ENCODE data around the gene GATA2. TPM values are rescaled to one million over a fixed set of nuclear protein-coding genes. Genes with fewer than 3 reads are reported as not detected.

Gene GATA2
- total RNA-seq: 100 to 1,000 TPM in 1 of 3 donors, 1 to 10 TPM in 1, under 1 TPM in 1; 0.92 to 225 (median 8.4) TPM
- total RNA-seq (2013): 1.7 TPM

DNA sequence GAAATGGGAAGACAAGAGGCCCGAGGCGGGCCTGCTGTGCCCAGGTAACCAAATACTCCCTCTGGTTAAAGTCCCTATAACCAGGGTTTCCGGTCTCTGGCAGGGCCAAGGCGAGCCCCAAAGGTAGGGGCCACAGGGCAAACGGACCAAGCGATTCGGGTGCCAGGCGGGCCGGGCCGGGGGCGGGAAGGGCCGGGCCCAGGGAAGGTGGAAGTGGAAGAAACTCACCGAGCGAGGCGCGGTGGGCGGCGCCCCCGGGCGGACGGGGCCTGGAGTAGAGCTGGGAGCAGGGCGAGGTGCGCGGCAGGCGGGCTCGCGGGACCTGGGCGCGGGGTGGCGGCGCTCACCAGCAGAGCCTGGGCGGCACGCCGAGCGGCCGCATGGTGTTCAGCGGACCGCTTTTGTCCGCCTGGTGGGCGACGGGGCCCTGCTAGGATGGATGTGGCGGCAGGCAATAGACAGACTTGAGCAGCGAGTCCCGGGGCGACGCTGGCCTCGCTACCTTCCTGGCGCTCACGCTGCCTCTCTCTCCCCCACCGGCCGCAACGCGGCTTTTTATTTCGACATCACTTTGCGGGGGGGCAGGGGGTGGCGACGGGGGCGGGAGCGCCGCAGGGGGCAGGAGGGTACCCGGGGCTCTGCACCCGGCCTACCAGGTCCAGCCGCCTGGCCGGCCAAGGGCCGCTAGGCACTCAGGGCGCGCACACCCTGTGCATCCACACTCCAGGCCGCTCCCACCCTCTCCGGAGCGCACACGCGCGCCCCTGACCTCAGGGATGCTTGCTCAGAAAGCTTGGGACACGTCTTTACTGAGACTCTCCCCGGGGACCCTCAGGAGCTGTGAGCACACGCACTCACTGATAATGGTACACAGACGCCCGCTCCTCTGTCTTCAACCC is at the start of gene GATA2:
Gene GATA2 (minus strand): TSS at position 531 of the 899 bp plus-strand sequence. CDS start 6,170 bp downstream, outside the sequence.
- TF ChIP-seq, protein P1, sequence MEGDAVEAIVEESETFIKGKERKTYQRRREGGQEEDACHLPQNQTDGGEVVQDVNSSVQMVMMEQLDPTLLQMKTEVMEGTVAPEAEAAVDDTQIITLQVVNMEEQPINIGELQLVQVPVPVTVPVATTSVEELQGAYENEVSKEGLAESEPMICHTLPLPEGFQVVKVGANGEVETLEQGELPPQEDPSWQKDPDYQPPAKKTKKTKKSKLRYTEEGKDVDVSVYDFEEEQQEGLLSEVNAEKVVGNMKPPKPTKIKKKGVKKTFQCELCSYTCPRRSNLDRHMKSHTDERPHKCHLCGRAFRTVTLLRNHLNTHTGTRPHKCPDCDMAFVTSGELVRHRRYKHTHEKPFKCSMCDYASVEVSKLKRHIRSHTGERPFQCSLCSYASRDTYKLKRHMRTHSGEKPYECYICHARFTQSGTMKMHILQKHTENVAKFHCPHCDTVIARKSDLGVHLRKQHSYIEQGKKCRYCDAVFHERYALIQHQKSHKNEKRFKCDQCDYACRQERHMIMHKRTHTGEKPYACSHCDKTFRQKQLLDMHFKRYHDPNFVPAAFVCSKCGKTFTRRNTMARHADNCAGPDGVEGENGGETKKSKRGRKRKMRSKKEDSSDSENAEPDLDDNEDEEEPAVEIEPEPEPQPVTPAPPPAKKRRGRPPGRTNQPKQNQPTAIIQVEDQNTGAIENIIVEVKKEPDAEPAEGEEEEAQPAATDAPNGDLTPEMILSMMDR (IDR thresholded peaks at IDR 0.05): no peak
- H3K4me3 Mint-ChIP-seq: no peak within 1 kb of the TSS
- peaks cover 5 to 32% of the 10 kb centered on the region in 2 donors for H3K4me1 Mint-ChIP-seq
- H3K27me3 ChIP-seq (ENCODE audit: control insufficient read depth, insufficient read depth, low read length): peaks cover 49% of the 10 kb centered on the region
- no peaks in the 10 kb centered on the region for H3K9me3 Mint-ChIP-seq
- intact Hi-C loops (cut with micrococcal nuclease): no loop called here
- H3K4me3 ChIP-seq (ENCODE audit: low read length): no peak within 1 kb of the TSS
- ATAC-seq (peak in 2 of 3 donors; percentile 9 to 31), DNase-seq (peak; percentile 13 to 55)
- no peaks in the 10 kb centered on the region for H3K36me3 Mint-ChIP-seq
- no peak within 1 kb of the TSS for H3K27ac ChIP-seq (ENCODE audit: low read length)
- H3K27me3 Mint-ChIP-seq (ENCODE audit: low read depth in 2 of 2): peaks cover 42 to 64% of the 10 kb centered on the region in 2 donors
- no peaks in the 10 kb centered on the region for H3K9me3 ChIP-seq (ENCODE audit: control insufficient read depth, insufficient read depth, low read length)
- H3K27ac Mint-ChIP-seq: no peak within 1 kb of the TSS
- H3K4me1 ChIP-seq (ENCODE audit: control insufficient read depth, insufficient read depth, low read length): peaks cover 46% of the 10 kb centered on the region
- 4% methylated on average over 78 of the region's 78 CpGs for WGBS (ENCODE audit: insufficient coverage)
- H3K36me3 ChIP-seq (ENCODE audit: control insufficient read depth, insufficient read depth, low read length): no peaks in the 10 kb centered on the region

DNA sequence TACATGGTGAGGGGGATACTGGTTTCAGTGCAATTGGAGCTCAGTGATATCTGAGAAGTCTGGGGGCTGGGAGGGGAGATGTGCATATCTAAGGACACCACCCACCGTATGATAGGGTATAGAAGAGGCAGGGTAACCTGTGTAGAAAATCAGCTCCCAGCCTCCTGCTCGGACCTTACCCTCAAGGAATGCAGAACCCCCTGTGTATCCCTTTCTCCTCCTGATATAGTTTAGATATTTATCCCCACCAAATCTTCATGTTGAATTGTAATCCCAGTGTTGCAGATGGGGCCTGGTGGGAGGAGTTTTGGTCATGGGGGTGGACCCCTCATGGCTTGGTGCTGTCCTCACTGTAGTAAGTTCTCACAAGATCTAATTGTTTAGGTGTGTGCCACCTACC is 48.2 kb upstream of the GATA2 start:
- no peak for ATAC-seq
- no peak overlapping the region for H3K4me3 Mint-ChIP-seq
- no peak overlapping the region for H3K27ac ChIP-seq (ENCODE audit: low read length)

DNA sequence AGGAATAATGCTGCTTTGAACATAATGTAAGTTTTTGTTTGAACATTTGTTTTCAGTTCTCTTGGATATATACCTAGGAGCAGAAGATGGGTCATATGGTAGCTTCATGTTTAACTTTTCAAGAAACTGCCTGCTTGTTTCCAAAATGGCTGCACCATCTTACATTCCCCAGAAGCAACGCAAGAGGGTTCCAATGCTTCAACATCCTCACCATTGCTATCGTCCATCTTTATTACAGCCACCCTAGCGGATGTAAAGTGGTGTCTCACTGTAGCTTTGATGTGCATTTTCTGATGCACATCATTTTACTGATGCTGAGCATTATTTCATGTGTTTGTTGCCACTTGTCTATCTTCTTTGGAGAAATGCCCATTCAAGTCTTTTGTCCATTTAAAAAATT is 46.4 kb upstream of the GATA2 start:
- Mint-ChIP-seq H3K4me3 (no peak overlapping the region), H3K27me3 (ENCODE audit: low read depth in 2 of 2) (peaks cover 35 to 43% of the 10 kb centered on the region in 2 donors), H3K4me1 (no peaks in the 10 kb centered on the region), H3K36me3 (peaks cover 13% of the 10 kb centered on the region), H3K27ac (no peak overlapping the region), H3K9me3 (peaks cover 0 to 5% of the 10 kb centered on the region in 2 donors)
- Histone ChIP-seq H3K4me3 (ENCODE audit: low read length) (no peak overlapping the region), H3K9me3 (ENCODE audit: control insufficient read depth, insufficient read depth, low read length) (peaks cover 5% of the 10 kb centered on the region), H3K27me3 (ENCODE audit: control insufficient read depth, insufficient read depth, low read length) (no peaks in the 10 kb centered on the region), H3K4me1 (ENCODE audit: control insufficient read depth, insufficient read depth, low read length) (no peaks in the 10 kb centered on the region), H3K36me3 (ENCODE audit: control insufficient read depth, insufficient read depth, low read length) (no peaks in the 10 kb centered on the region), H3K27ac (ENCODE audit: low read length) (no peak overlapping the region)
- intact Hi-C loops (cut with micrococcal nuclease): no loop called here
- 91% methylated on average over 3 of the region's 3 CpGs for WGBS (ENCODE audit: insufficient coverage)
- TF ChIP-seq, protein P1 (IDR thresholded peaks at IDR 0.05): no peak
- no peak for DNase-seq
- no peak for ATAC-seq

More for the DNA sequence above, 48.2 kb upstream of the GATA2 start:
- H3K36me3 ChIP-seq (ENCODE audit: control insufficient read depth, insufficient read depth, low read length): no peaks in the 10 kb centered on the region
- H3K27me3 Mint-ChIP-seq (ENCODE audit: low read depth in 2 of 2): peaks cover 24 to 27% of the 10 kb centered on the region in 2 donors
- no peaks in the 10 kb centered on the region for H3K4me1 ChIP-seq (ENCODE audit: control insufficient read depth, insufficient read depth, low read length)
- no peak overlapping the region for H3K27ac Mint-ChIP-seq
- H3K36me3 Mint-ChIP-seq: peaks cover 13% of the 10 kb centered on the region
- H3K4me3 ChIP-seq (ENCODE audit: low read length): no peak overlapping the region
- H3K27me3 ChIP-seq (ENCODE audit: control insufficient read depth, insufficient read depth, low read length): no peaks in the 10 kb centered on the region
- no peak for DNase-seq
- WGBS (ENCODE audit: insufficient coverage): 92% methylated on average over 2 of the region's 2 CpGs
- TF ChIP-seq, protein P1 (IDR thresholded peaks at IDR 0.05): no peak
- peaks cover 0 to 5% of the 10 kb centered on the region in 2 donors for H3K9me3 Mint-ChIP-seq
- H3K9me3 ChIP-seq (ENCODE audit: control insufficient read depth, insufficient read depth, low read length): peaks cover 5% of the 10 kb centered on the region
- intact Hi-C loops (cut with micrococcal nuclease): no loop called here
- H3K4me1 Mint-ChIP-seq: no peaks in the 10 kb centered on the region
